Ishikawa (cell line): ENCODE measurements around the gene MRPL44.
A peak's percentile ranks its signal among the peaks of the same experiment; 100 is the strongest.

ENCODE experiments used
- CEBPB ChIP-seq: IDR thresholded peaks from 2 replicates; pipeline ENCODE4 v1.6.1; 2012
- CREB1 ChIP-seq: IDR thresholded peaks from 2 replicates; pipeline ENCODE4 v1.6.1; 2012; ENCODE audit warnings: low read depth
- EGR1 ChIP-seq: IDR thresholded peaks from 2 replicates; pipeline ENCODE4 v1.6.1; 2012
- EP300 ChIP-seq: IDR thresholded peaks from 2 replicates; pipeline ENCODE4 v1.6.1; 2012; ENCODE audit warnings: borderline replicate concordance
- FOXM1 ChIP-seq: IDR thresholded peaks from 2 replicates; pipeline ENCODE4 v1.6.1; 2012; ENCODE audit warnings: low read depth, borderline replicate concordance
- NFIC ChIP-seq: IDR thresholded peaks from 2 replicates; pipeline ENCODE4 v1.6.1; 2012
- RAD21 ChIP-seq: IDR thresholded peaks from 2 replicates; pipeline ENCODE4 v1.6.1; 2012; ENCODE audit warnings: low read depth
- TAF1 ChIP-seq: IDR thresholded peaks from 2 replicates; pipeline ENCODE4 v1.6.1; 2012; ENCODE audit warnings: low read depth, mild to moderate bottlenecking
- TCF12 ChIP-seq: IDR thresholded peaks from 2 replicates; pipeline ENCODE4 v1.6.1; 2012; ENCODE audit warnings: low read depth
- TEAD4 ChIP-seq: IDR thresholded peaks from 2 replicates; pipeline ENCODE4 v1.6.1; 2012
- YY1 ChIP-seq: IDR thresholded peaks from 2 replicates; pipeline ENCODE4 v1.6.1; 2012; ENCODE audit warnings: low read depth
- ZBTB7A ChIP-seq: IDR thresholded peaks from 2 replicates; pipeline ENCODE4 v1.6.1; 2012; ENCODE audit warnings: low read depth
- TF ChIP-seq, protein P1 (sequence below): IDR thresholded peaks from 2 replicates; pipeline ENCODE4 v1.6.1; 2012
- TF ChIP-seq, protein P2 (sequence below): IDR thresholded peaks from 2 replicates; pipeline ENCODE4 v1.6.1; 2012
- TF ChIP-seq, protein P3 (sequence below): IDR thresholded peaks from 2 replicates; pipeline ENCODE4 v1.6.1; 2012; ENCODE audit warnings: low read depth, mild to moderate bottlenecking

MRPL44 gene

DNA sequence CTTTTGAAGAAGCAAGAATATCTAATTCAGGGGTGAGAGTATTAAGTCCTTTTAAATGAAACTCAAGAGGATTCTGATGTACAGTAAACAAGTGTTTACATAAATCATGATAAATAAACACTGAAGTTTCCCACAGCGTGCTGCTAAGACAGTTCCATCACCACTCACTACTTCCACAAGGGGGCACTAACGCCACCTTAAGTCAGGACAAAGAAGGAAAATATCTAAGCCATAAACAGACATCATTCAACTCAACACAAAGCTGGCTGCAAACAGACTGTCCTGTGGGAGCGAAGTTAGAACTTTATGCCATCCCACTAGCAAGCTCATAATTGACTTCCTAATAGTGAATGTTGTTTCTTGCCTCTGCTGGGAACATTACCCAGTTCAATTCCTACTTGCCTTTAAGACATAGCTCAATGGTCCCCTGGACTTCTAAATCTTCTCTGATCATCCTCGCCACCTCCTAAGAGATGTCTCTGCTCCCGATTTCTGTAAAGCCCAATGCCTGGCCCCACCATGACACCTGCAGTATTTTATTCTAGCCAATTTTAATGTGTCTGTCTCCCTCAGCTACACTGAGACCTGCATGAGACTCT is 36.5 kb downstream of the MRPL44 start:
- TF ChIP-seq TAF1 (no peak), RAD21 (peak; percentile 81), NFIC (no peak)

DNA sequence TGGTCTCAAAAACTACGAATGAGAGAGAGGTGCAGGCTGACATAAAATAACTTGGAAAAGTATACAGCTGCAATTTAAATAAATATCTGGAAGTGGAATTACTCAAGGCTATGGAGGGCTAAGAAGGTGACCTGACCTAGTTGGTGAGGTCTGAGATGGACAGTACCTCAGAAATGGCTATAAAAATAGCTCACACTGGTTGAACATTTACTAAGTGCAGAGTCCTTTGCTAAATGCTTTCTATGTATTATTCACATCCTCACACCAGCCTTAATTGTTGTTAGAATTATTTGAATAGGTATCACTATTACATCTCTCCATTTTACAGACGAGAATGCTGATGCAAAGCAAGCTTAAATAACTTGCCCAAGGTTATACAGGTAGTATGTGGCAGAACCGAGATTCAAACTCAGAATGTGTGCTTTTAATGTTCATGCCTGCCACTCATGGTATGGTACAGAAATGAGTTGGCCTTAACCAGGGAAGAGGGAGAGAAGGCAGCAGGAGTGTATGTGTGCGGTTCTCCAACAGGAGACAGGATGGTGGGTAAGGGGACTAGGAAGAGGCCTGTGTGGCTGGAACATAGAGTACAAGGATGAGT is 37.4 kb downstream of the MRPL44 start:
- TF ChIP-seq, protein P1, sequence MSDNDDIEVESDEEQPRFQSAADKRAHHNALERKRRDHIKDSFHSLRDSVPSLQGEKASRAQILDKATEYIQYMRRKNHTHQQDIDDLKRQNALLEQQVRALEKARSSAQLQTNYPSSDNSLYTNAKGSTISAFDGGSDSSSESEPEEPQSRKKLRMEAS = no peak
- TF ChIP-seq FOXM1 (no peak), TCF12 (no peak), CEBPB (no peak), EP300 (no peak), RAD21 (no peak), TAF1 (no peak), CREB1 (no peak), YY1 (no peak), NFIC (no peak), ZBTB7A (no peak)
- TF ChIP-seq, protein P2, sequence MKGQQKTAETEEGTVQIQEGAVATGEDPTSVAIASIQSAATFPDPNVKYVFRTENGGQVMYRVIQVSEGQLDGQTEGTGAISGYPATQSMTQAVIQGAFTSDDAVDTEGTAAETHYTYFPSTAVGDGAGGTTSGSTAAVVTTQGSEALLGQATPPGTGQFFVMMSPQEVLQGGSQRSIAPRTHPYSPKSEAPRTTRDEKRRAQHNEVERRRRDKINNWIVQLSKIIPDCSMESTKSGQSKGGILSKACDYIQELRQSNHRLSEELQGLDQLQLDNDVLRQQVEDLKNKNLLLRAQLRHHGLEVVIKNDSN = no peak

DNA sequence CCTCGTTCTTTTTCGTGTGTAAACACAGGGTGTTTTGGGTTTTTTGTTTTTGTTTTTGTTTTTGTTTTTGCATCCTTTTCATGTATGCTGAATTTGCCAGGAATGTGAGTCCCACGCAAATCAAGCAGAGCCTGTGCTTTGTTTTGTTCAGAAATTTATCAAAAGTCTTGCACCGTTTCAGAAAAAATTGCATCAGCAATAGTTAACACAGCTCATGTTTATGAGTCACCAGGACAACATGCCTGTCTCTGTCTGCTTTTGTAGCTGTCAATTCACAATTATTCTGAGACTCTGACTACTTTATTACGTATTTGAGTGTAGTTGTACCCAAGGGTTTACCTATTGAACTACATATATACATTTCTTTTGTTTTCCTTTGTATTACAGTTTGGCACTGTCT is 38.3 kb downstream of the MRPL44 start:
- TF ChIP-seq CEBPB = 0 out of 2 replicates have a peak, but pooled peaks have one; percentile 38
- no peak for TF ChIP-seq TAF1

DNA sequence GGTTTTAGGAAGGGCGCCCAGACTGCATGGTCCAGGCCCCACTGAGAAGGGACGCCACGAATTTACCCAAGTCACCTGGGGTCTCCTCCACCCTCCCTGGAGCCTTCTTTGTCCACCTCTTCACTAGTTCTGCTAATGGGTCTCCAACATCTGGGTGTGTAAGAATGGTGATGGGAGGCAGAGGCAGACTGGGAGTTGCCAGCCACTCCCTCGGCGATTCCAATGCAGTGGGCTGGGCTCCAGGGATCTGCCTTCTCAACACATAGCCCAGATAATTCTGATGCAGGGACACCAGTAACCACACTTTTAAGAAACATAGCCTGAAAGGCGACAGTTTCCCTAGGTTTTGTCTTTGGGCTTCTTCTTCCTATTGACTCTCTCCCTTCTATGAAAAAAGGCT is 39.1 kb downstream of the MRPL44 start:
- TF ChIP-seq CEBPB (no peak), CREB1 (no peak), YY1 (no peak), FOXM1 (no peak), EGR1 (no peak), EP300 (no peak), NFIC (no peak), TCF12 (no peak), TEAD4 (no peak), ZBTB7A (no peak), RAD21 (no peak), TAF1 (no peak)
- TF ChIP-seq, protein P2 = no peak
- TF ChIP-seq, protein P1 = no peak
- TF ChIP-seq, protein P3, sequence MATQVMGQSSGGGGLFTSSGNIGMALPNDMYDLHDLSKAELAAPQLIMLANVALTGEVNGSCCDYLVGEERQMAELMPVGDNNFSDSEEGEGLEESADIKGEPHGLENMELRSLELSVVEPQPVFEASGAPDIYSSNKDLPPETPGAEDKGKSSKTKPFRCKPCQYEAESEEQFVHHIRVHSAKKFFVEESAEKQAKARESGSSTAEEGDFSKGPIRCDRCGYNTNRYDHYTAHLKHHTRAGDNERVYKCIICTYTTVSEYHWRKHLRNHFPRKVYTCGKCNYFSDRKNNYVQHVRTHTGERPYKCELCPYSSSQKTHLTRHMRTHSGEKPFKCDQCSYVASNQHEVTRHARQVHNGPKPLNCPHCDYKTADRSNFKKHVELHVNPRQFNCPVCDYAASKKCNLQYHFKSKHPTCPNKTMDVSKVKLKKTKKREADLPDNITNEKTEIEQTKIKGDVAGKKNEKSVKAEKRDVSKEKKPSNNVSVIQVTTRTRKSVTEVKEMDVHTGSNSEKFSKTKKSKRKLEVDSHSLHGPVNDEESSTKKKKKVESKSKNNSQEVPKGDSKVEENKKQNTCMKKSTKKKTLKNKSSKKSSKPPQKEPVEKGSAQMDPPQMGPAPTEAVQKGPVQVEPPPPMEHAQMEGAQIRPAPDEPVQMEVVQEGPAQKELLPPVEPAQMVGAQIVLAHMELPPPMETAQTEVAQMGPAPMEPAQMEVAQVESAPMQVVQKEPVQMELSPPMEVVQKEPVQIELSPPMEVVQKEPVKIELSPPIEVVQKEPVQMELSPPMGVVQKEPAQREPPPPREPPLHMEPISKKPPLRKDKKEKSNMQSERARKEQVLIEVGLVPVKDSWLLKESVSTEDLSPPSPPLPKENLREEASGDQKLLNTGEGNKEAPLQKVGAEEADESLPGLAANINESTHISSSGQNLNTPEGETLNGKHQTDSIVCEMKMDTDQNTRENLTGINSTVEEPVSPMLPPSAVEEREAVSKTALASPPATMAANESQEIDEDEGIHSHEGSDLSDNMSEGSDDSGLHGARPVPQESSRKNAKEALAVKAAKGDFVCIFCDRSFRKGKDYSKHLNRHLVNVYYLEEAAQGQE = no peak

DNA sequence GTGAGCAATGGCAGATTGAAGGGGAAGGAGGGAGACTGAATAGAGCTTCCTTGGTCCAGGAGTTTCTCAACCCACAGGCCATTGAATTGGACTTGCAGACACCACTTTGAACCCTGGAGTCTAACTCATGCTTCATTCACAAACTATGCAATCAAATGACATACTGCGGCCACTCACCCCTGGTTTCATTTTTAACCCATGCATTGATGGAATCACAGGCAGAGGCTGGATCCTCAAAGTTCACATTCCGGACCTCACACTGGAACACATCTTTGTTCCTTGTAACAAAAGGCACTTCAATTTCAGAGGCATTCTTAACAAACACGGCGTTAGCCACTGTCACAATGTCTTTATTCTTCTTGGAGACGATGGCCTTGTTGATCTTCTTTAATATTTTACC is 40.7 kb downstream of the MRPL44 start:
- TF ChIP-seq EGR1 (no peak), NFIC (no peak), RAD21 (no peak), ZBTB7A (no peak), EP300 (no peak), TCF12 (no peak), TAF1 (no peak), CREB1 (no peak), YY1 (no peak), CEBPB (no peak)
- TF ChIP-seq, protein P1 = no peak
- TF ChIP-seq, protein P3 = no peak
- TF ChIP-seq, protein P2 = no peak
